ENCODE data around the gene CLCA1.
"Not testable (repeated sequence)": the region's sequence is repeated elsewhere in the genome, so short reads cannot be mapped to it uniquely, and the experiment has no call there.

CLCA1 gene

GRCh38 chr1:86466109-86466844, 2.5 kb upstream of the CLCA1 start:
- no peak for DNase-seq (ENCODE audit: low read depth in 2 of 2)

DNA sequence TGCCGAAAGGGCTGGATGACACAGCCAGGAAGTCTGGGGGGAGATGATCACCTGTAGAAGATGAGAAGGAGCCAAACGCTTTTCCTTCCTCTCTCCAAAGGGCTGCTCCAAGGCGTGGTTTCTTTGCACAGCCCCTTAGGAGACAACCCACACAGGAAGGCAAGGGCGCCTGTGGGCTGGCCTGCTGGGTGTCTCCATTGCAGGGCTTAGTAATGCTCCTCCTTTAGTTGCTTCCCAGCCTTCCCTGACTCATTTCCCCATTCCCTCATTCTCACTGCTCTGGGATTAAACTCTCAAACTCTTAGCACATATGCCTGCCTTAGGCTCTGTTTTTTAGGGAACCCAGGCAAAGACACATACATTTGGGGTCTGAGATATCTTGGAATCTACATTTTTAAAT, 1.7 kb upstream of the CLCA1 start:
- DNase-seq (ENCODE audit: low read depth in 2 of 2), result no peak

GRCh38 chr1:86470859-86471258, 2.1 kb downstream of the CLCA1 start:
- no peak for DNase-seq (ENCODE audit: low read depth in 2 of 2)

GRCh38 chr1:86471291-86471690, 2.6 kb downstream of the CLCA1 start:
- DNase-seq (ENCODE audit: low read depth in 2 of 2), result no peak

- no peak for DNase-seq (ENCODE audit: low read depth in 2 of 2)
Measured at GRCh38 chr1:86472152-86472551, 3.4 kb downstream of the CLCA1 start.

DNA sequence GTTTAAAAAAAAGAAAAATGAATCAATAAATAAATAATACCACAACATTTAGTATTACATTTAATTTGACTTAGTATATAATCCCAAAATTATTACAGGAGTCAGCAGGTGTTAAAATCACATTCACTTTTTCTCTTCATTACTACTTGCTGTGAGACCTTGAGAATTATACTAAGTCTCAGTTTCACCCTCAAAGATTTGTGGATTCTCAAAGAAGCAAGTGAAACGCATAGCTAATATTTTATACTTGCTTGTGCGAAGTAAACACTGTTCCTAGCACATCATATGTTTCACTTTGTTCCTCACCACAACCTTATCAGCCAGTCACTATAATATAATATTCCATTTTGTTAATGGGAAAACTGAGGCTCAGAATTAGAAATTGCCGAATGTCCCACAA, 4.0 kb downstream of the CLCA1 start:
- no peak for DNase-seq (ENCODE audit: low read depth in 2 of 2)

GRCh38 chr1:86477256-86477655, 8.5 kb downstream of the CLCA1 start:
- no peak for DNase-seq (ENCODE audit: low read depth in 2 of 2)

GRCh38 chr1:86477682-86478081, 9.0 kb downstream of the CLCA1 start:
- DNase-seq (ENCODE audit: low read depth in 2 of 2), result no peak

DNA sequence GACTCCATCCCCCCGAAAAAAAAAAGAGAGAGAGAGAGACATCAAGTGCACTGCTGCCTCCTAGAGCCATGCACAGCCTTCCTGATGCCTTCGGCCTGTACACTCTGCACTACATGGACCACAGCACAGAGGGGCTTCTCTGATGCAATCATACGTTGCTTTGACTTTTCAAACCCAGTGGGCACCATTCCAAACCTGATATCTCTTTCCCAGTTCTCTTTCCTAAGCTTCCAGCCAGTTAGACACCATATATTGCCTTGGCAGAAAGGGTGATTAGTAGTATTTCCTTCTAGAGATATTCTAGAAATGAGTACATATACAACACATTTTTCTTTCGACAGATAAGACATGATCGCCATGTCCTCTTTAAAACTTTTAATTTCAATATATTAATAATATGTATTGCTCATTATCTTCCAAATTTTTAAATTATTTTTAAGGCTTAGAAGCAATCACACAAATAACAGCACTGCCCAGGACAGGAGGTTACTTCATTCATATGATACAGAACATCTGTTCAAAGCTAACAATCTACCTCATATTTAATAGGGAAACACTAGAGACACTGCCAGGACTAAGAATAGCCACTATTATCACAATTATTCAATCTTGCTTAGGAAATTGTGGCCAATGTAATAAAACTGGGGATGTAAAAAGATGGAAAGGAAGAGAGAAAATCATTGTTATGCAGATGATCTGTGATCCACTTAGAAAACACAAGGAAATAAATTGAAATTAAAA, 9.9 kb downstream of the CLCA1 start:
- no peak for DNase-seq (ENCODE audit: low read depth in 2 of 2)

DNA sequence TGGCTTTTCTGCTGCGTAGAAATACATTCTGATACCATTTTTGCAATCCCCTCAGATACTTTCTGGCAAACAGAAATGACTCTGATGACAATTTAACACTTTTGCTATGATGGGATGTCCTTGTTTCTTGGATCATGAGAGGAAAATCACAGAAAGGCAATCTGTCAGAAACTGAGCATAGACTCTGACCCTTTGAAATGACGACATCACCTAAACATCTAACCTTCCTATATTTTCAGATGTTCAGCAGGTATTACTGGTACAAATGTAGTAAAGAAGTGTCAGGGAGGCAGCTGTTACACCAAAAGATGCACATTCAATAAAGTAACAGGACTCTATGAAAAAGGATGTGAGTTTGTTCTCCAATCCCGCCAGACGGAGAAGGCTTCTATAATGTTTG, 13.2 kb downstream of the CLCA1 start:
- no peak for DNase-seq (ENCODE audit: low read depth in 2 of 2)

DNA sequence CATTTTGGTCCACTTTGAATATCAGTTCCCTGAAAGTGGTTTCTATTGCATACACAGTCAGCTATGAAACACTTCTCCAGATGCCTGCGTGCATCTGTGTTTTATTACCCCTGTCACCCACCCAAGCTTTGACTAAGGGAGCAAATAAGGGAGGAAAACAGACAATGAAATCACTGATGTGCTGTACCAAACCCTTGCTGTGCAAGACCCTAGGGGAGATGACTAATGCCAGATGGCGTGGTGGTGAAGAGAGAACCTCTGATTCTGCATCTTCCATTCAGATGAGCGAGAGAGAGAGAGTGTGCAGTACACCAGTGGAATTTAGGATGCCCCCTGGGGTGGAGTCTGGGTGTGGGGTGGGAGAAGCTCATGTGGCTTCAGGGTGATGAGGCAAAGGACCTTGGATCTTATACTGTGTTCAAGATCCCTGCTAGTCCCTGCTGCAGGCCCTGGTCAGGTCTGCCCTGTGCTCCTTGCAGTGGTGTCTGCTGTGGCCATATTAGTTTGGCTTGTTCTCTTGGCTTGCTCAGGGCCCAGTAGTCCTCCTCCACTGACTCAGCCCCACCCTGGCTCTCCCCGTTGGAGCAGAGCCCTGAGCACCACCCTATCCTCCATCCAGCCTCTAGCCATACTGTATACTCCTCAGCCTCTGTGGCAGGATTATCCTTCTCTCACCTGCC, 18.5 kb downstream of the CLCA1 start:
- DNase-seq (ENCODE audit: low read depth in 2 of 2), result no peak

GRCh38 chr1:86487811-86488141, 19.0 kb downstream of the CLCA1 start:
- no peak for DNase-seq (ENCODE audit: low read depth in 2 of 2)

GRCh38 chr1:86489242-86489878, 20.6 kb downstream of the CLCA1 start:
- no peak for DNase-seq (ENCODE audit: low read depth in 2 of 2)

DNA sequence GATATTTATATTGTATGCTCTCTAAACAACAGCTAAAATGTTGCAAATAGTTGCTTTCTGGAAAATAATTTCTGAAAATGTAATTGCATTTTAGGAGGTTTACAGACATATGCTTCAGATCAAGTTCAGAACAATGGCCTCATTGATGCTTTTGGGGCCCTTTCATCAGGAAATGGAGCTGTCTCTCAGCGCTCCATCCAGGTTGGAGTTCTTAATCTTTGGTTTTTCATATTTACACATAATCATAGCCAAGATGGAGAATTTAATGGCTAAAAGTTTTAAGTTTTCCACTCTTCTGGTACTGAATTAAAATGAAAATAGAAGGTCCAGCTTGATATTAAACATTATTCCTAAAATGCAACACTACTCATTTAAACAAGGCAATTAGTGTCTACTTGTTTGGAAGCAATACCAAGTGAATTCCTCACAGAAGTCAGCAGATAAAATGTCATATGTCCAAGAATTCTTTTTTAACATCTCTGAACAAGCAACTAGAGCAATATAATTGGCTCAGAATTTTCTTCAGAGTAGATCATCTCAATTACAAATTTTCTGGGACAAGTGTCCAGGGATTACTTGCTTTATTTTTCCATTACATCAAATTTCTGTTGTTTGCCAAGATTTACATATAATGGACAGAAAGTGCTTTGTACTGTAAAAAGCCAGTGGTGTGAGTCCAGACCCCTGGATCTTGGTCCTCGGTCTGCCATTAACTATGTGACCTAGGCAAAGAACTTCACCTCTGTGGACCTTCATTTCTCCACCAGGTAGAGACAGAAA, 22.6 kb downstream of the CLCA1 start:
- no peak for DNase-seq (ENCODE audit: low read depth in 2 of 2)

DNA sequence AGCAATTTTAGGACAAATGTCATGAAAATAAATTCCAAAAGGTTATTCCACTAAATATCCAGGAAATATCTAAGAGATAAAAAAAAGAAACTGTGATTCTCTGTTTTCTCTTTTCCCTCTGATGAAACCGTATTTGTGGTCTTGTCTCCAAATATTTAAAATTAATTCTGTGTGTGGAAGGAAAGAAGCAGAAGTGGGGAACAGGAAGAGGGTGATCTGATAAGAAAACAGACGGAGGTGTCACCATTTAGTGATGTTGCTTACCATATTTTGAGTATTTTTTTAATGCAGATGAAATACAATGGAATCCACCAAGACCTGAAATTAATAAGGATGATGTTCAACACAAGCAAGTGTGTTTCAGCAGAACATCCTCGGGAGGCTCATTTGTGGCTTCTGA, 29.6 kb downstream of the CLCA1 start:
- DNase-seq (ENCODE audit: low read depth in 2 of 2), result no peak

- DNase-seq (ENCODE audit: low read depth in 2 of 2), result no peak
Measured at GRCh38 chr1:86499987-86500593, 31.4 kb downstream of the CLCA1 start.

- DNase-seq (ENCODE audit: low read depth in 2 of 2), result no peak
Measured at GRCh38 chr1:86500714-86501113, 32.0 kb downstream of the CLCA1 start.

DNA sequence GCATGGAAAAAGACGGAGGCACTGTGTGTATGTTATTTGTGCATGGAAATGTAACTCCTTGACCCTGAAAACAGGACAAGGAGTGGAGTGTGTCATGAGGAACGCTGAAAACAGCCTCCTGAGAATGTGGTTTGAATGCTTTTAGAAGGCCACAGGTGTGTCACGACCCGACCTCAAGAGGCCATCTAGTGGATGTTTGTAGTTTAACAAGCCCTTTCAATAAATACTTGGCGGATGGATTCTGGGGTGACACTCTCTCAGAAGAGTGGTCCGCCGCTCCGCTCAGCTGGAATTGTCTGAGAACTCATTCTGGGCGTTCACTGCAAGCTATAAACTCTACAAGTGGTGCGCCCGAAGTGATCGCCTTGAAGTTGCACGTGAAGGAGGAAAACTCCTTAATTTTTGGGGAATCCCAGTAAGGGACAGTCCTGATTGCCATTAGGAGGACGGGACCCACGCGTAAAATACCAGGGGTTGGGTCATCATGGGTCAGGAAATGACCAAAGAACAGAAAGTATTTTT, 33.5 kb downstream of the CLCA1 start:
- DNase-seq (ENCODE audit: low read depth in 2 of 2), result not testable (repeated sequence)

DNA sequence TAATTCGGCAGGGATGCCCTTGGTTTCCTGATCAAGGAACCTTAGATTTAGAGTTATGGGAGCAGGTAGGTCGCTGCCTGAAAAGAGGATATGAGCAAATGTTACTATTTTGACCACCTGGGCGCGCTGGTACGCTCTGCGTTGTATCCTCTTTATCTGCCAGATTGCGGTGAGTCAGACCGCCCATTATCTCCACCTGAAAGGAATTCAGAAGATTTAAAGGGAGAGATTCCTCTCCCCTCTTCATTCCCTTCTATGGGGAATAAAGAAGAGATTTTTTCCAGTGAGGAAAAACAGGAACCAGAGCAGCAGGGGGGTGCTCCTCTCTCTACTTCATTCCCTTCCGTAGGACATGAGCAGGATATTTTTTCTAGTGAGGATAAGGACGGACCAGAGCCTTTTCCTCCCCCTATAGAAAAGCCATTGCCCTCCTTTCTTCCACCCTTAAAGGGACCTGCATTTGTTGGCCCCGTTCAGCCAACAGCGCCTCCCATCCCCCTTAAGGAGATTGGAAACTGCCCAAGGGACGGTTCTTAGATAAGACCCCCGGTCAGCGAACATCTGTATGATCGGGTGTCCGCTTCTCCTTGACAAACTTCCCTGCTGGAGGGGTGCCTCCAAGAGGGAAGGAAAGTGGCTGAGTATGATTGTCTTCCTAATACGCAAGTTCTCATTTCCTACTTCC, 34.1 kb downstream of the CLCA1 start:
- no peak for DNase-seq (ENCODE audit: low read depth in 2 of 2)

- DNase-seq (ENCODE audit: low read depth in 2 of 2), result no peak
Measured at GRCh38 chr1:86503406-86504136, 34.8 kb downstream of the CLCA1 start.

All from stimulated activated CD4-positive, alpha-beta T cell treated with anti-CD3 and anti-CD28 coated beads, Interleukin-12 subunit alpha, Interleukin-12 subunit beta, amount 100 ng/mL, for 24 hours (primary cell).